CD4-positive, alpha-beta T cell (primary cell): ENCODE data around the gene RPE65. TPM values are rescaled to one million over a fixed set of nuclear protein-coding genes. Genes with fewer than 3 reads are reported as not detected.

Source experiments
- ATAC-seq: fragments of 200-7000 bp; cut with Tn5 transposase; one replicate; pipeline ENCODE4 v1.10.0; 2022; ENCODE audit warnings: mild to moderate bottlenecking; ENCODE audit not compliant: poor library complexity
- CTCF ChIA-PET: fragments of 350-600 bp; sonication (Branson Sonifier 250); formaldehyde crosslinking; loops from one replicate; lab custom pipeline; 2021; ENCODE audit warnings: antibody characterized with exemption, inconsistent platforms; lab: Charles Lee
- POLR2A ChIA-PET: fragments of 350-600 bp; sonication (Branson Sonifier 250); formaldehyde crosslinking; loops from one replicate; lab custom pipeline; 2021; ENCODE audit warnings: antibody characterized with exemption, inconsistent platforms; lab: Charles Lee
- DNase-seq, 14 experiments: peaks; one replicate each; pipeline ENCODE4 v3.0.0-alpha.2; 2013 to 2020; ENCODE audit warnings: mixed read lengths in 2 of 14
- H3K27ac ChIP-seq, 2 donors: one replicate each; pipeline versions ENCODE4 v1.5.1 to v1.7.0; 2013; ENCODE audit warnings: low read length in 2 of 2, low read depth in 1 of 2, mild to moderate bottlenecking in 1 of 2
- H3K27me3 ChIP-seq, 2 experiments: 1 replicate in 1 of 2; 2 replicates in 1 of 2; pipeline versions ENCODE4 v1.6.1 to v1.7.0; 2013; ENCODE audit warnings: low read length in 2 of 2, control low read depth in 1 of 2, mild to moderate bottlenecking in 1 of 2, moderate library complexity in 1 of 2; ENCODE audit not compliant: insufficient read depth in 2 of 2, control insufficient read depth in 1 of 2
- H3K36me3 ChIP-seq: one replicate; pipeline ENCODE4 v1.6.1; 2013; ENCODE audit warnings: low read length, control low read depth; ENCODE audit not compliant: insufficient read depth
- H3K4me1 ChIP-seq: one replicate; pipeline ENCODE4 v1.6.1; 2013; ENCODE audit warnings: low read length, control low read depth; ENCODE audit not compliant: insufficient read depth
- H3K4me3 ChIP-seq: one replicate; pipeline ENCODE4 v1.5.1; 2013; ENCODE audit warnings: mild to moderate bottlenecking, low read length, moderate library complexity
- H3K9me3 ChIP-seq, 2 experiments: 1 replicate in 1 of 2; 2 replicates in 1 of 2; pipeline versions ENCODE4 v1.6.1 to v1.7.0; 2013; ENCODE audit warnings: low read length in 2 of 2, mild to moderate bottlenecking in 2 of 2, control low read depth in 1 of 2, moderate library complexity in 1 of 2; ENCODE audit not compliant: control insufficient read depth in 1 of 2, insufficient read depth in 1 of 2
- H3K27ac Mint-ChIP-seq: one replicate; pipeline ENCODE4 v1.8.0; 2020; ENCODE audit warnings: mixed read lengths
- H3K27me3 Mint-ChIP-seq: one replicate; pipeline ENCODE4 v1.8.0; 2021; ENCODE audit warnings: mixed read lengths
- H3K36me3 Mint-ChIP-seq: one replicate; pipeline ENCODE4 v1.8.0; 2021; ENCODE audit warnings: low read depth, mixed read lengths
- H3K4me1 Mint-ChIP-seq: one replicate; pipeline ENCODE4 v1.8.0; 2021; ENCODE audit warnings: low read depth, mixed read lengths
- H3K4me3 Mint-ChIP-seq: one replicate; pipeline ENCODE4 v1.8.0; 2020; ENCODE audit warnings: mild to moderate bottlenecking, mixed read lengths
- H3K9me3 Mint-ChIP-seq: one replicate; pipeline ENCODE4 v1.8.0; 2020; ENCODE audit warnings: mixed read lengths
- intact Hi-C, 2 experiments: fragments of 100-400 bp; cut with DNase I in 1 of 2; cut with micrococcal nuclease in 1 of 2; formaldehyde crosslinking; loops; one replicate each; pipeline versions ENCODE4 v1.15.1 to v1.9.0; 2023 to 2025; cut with DNase I, micrococcal nuclease
- polyA plus RNA-seq, 2 donors: library from polyadenylated mRNA; unstranded; fragments of 120-200 nt; gene quantifications; one replicate each; pipeline ENCODE4 v1.2.1, GENCODE V29; 2013
- total RNA-seq, 174 experiments: library from RNA in 2 of 174; stranded (reverse) in 2 of 174; gene quantifications; one replicate each; pipeline ENCODE4 v1.2.3 and lab custom pipeline; 2021 to 2026
- TF ChIP-seq, protein P1 (sequence below): fragments of 200-600 bp; IDR thresholded peaks from one replicate; pipeline ENCODE4 v1.8.0; 2022; ENCODE audit warnings: antibody characterized with exemption, mild to moderate bottlenecking

The RPE65 gene
- total RNA-seq (not detected), total RNA-seq (lab: John Stamatoyannopoulos, UW) (0 to 0.05 (median 0) reads per million in 172 experiments)
- polyA plus RNA-seq (2013, experiment 1 of 2) = not detected
- not detected for polyA plus RNA-seq (2013, experiment 2 of 2)

- Mint-ChIP-seq H3K4me3 (no peak within 1 kb of the TSS), H3K27me3 (peaks cover 4% of the 10 kb centered on the region), H3K36me3 (no peaks in the 10 kb centered on the region), H3K27ac (no peak within 1 kb of the TSS), H3K9me3 (no peaks in the 10 kb centered on the region), H3K4me1 (no peaks in the 10 kb centered on the region)
- ATAC-seq (no peak), DNase-seq (no peak)
- TF ChIP-seq, protein P1, sequence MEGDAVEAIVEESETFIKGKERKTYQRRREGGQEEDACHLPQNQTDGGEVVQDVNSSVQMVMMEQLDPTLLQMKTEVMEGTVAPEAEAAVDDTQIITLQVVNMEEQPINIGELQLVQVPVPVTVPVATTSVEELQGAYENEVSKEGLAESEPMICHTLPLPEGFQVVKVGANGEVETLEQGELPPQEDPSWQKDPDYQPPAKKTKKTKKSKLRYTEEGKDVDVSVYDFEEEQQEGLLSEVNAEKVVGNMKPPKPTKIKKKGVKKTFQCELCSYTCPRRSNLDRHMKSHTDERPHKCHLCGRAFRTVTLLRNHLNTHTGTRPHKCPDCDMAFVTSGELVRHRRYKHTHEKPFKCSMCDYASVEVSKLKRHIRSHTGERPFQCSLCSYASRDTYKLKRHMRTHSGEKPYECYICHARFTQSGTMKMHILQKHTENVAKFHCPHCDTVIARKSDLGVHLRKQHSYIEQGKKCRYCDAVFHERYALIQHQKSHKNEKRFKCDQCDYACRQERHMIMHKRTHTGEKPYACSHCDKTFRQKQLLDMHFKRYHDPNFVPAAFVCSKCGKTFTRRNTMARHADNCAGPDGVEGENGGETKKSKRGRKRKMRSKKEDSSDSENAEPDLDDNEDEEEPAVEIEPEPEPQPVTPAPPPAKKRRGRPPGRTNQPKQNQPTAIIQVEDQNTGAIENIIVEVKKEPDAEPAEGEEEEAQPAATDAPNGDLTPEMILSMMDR = no peak
- H3K9me3 ChIP-seq = no peaks in the 10 kb centered on the region
- no peak within 1 kb of the TSS for H3K27ac ChIP-seq
- H3K36me3 ChIP-seq = no peaks in the 10 kb centered on the region
- no peaks in the 10 kb centered on the region for H3K27me3 ChIP-seq
- H3K4me1 ChIP-seq = no peaks in the 10 kb centered on the region
- CTCF ChIA-PET = no interaction called here
- POLR2A ChIA-PET = no interaction called here
- intact Hi-C loops = no loop called here
- H3K4me3 ChIP-seq = no peak within 1 kb of the TSS
Observed at GRCh38 chr1:68449901-68450300, at the start of gene RPE65. Gene RPE65, minus strand, starts transcription at chr1:68449954. Its CDS starts 49 bp downstream, at chr1:68449905.

DNA sequence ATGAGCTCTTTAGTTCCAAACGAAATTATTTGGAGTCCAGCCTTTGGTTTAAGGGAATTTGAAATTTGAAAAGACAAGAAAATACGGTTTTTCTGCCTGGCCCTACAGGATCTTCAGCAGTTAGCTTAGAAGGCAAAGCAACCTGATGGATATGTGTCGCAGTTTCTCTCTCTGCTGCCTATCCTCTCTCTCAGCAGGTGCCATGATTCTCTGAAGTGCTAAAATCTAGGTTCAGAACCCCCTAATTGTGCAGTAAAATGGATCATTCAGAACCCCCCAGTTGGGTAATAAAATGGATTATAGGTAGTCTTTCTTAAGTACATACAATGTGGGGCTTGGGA, 47.6 kb upstream of the RPE65 start:
- Histone ChIP-seq H3K9me3 (peaks cover 0 to 6% of the 10 kb centered on the region in 2 experiments), H3K27ac (no peak overlapping the region), H3K4me1 (peaks cover 14% of the 10 kb centered on the region), H3K27me3 (peaks cover 0 to 6% of the 10 kb centered on the region in 2 experiments), H3K4me3 (peak overlapping the region; percentile 72), H3K36me3 (no peaks in the 10 kb centered on the region)
- Mint-ChIP-seq H3K4me3 (peak overlapping the region; percentile 88), H3K27ac (no peak overlapping the region), H3K9me3 (no peaks in the 10 kb centered on the region), H3K4me1 (peaks cover 22% of the 10 kb centered on the region), H3K36me3 (no peaks in the 10 kb centered on the region), H3K27me3 (peaks cover 15% of the 10 kb centered on the region)
- ATAC-seq (no peak), DNase-seq (no peak)
- intact Hi-C loops = no loop called here
- TF ChIP-seq, protein P1 = no peak
- ChIA-PET POLR2A (interaction anchor here (0.6 kb wide), 1 partner anchor 23 kb away, joined by 3 read pairs; no protein-coding TSS in a partner anchor), CTCF (interaction anchor here (0.5 kb wide), 1 partner anchor 9 kb away, joined by 3 read pairs; no protein-coding TSS in a partner anchor)

GRCh38 chr1:68496680-68497357, 47.1 kb upstream of the RPE65 start, which contains the start of gene DEPDC1:
Gene DEPDC1, minus strand, starts transcription at chr1:68497082. Its CDS starts 83 bp downstream, at chr1:68496999.
- H3K36me3 Mint-ChIP-seq = no peaks in the 10 kb centered on the region
- TF ChIP-seq, protein P1 = no peak
- H3K27me3 Mint-ChIP-seq = peaks cover 15% of the 10 kb centered on the region
- peaks cover 22% of the 10 kb centered on the region for H3K4me1 Mint-ChIP-seq
- Histone ChIP-seq H3K4me1 (peaks cover 14% of the 10 kb centered on the region), H3K36me3 (no peaks in the 10 kb centered on the region), H3K27me3 (peaks cover 0 to 6% of the 10 kb centered on the region in 2 experiments), H3K4me3 (peak within 1 kb of the TSS; percentile 72), H3K9me3 (peaks cover 0 to 6% of the 10 kb centered on the region in 2 experiments), H3K27ac (no peak within 1 kb of the TSS)
- H3K27ac Mint-ChIP-seq = no peak within 1 kb of the TSS
- CTCF ChIA-PET = no interaction called here
- intact Hi-C loops = no loop called here
- POLR2A ChIA-PET = interaction anchor here (0.6 kb wide), 1 partner anchor 23 kb away, joined by 3 read pairs; no protein-coding TSS in a partner anchor
- peak; percentile 85 for ATAC-seq
- no peaks in the 10 kb centered on the region for H3K9me3 Mint-ChIP-seq
- DNase-seq = peak; percentile 16 to 83 (median 54)
- H3K4me3 Mint-ChIP-seq = peak within 1 kb of the TSS; percentile 88
